Activated T-cell treated with anti-CD3 and anti-CD28 coated beads, Interleukin-2, amount 50 U/mL, for 72 hours (primary cell): ENCODE data around the gene ARL15. TPM values are rescaled to one million over a fixed set of nuclear protein-coding genes. Genes with fewer than 3 reads are reported as not detected.
"Not testable (repeated sequence)": the region's sequence is repeated elsewhere in the genome, so short reads cannot be mapped to it uniquely, and the experiment has no call there.

Experiments
- ATAC-seq, 2 donors: fragments of 150-1000 bp; cut with Tn5 transposase; replicated peaks in 1 of 2; 2 replicates each; pipeline ENCODE4 v1.10.0; 2021; ENCODE audit warnings: moderate library complexity in 2 of 2, mild to moderate bottlenecking in 1 of 2
- DNase-seq, 2 donors: peaks; one replicate each; pipeline ENCODE4 v3.0.0; 2021 to 2022; ENCODE audit warnings: mixed read lengths in 1 of 2
- H3K27ac Mint-ChIP-seq: one replicate; pipeline ENCODE4 v1.8.0; 2022; ENCODE audit warnings: mild to moderate bottlenecking, moderate library complexity, mixed read lengths
- H3K27me3 Mint-ChIP-seq: one replicate; pipeline ENCODE4 v1.8.0; 2022; ENCODE audit warnings: low read depth, mixed read lengths
- H3K36me3 Mint-ChIP-seq, 2 donors: one replicate each; pipeline ENCODE4 v1.8.0; 2022; ENCODE audit warnings: mixed read lengths in 2 of 2, mild to moderate bottlenecking in 1 of 2; ENCODE audit not compliant: insufficient read depth in 2 of 2
- H3K4me1 Mint-ChIP-seq: one replicate; pipeline ENCODE4 v1.8.0; 2022; ENCODE audit warnings: low read depth, mixed read lengths
- H3K4me3 Mint-ChIP-seq, 2 donors: one replicate each; pipeline ENCODE4 v1.8.0; 2022; ENCODE audit warnings: mild to moderate bottlenecking in 2 of 2, mixed read lengths in 2 of 2, moderate library complexity in 2 of 2
- H3K9me3 Mint-ChIP-seq, 2 donors: one replicate each; pipeline ENCODE4 v1.8.0; 2022; ENCODE audit warnings: mixed read lengths in 2 of 2
- total RNA-seq, 2 donors: library from RNA; stranded (reverse); gene quantifications; one replicate each; pipeline ENCODE4 v1.2.3, GENCODE V29; 2022

ARL15 gene
- total RNA-seq, 2 donors from 2014 or later: 7.8 to 8.3 TPM

DNA sequence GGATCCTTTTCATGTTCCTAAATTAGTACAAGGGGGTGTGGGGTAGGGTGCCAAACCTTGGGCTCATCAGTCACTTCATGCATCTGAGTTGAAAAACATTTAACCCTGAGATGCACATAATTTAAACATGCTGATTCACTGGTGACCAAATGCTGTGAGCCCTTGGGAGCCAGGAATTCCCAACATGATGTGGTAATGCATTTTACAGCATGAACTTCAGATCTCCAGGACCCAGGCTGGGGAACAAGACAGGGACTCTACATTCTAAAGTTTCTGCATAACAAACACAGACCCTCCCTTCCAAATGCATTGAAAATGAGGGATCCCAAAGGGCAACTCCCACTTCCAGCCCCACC, 427.7 kb downstream of the ARL15 start:
- peaks cover 19% of the 10 kb centered on the region for H3K4me1 Mint-ChIP-seq
- H3K27ac Mint-ChIP-seq: no peak overlapping the region
- no peak for DNase-seq
- no peaks in the 10 kb centered on the region for H3K27me3 Mint-ChIP-seq
- no peaks in the 10 kb centered on the region for H3K9me3 Mint-ChIP-seq
- ATAC-seq: no peak
- no peak overlapping the region for H3K4me3 Mint-ChIP-seq
- no peaks in the 10 kb centered on the region for H3K36me3 Mint-ChIP-seq

DNA sequence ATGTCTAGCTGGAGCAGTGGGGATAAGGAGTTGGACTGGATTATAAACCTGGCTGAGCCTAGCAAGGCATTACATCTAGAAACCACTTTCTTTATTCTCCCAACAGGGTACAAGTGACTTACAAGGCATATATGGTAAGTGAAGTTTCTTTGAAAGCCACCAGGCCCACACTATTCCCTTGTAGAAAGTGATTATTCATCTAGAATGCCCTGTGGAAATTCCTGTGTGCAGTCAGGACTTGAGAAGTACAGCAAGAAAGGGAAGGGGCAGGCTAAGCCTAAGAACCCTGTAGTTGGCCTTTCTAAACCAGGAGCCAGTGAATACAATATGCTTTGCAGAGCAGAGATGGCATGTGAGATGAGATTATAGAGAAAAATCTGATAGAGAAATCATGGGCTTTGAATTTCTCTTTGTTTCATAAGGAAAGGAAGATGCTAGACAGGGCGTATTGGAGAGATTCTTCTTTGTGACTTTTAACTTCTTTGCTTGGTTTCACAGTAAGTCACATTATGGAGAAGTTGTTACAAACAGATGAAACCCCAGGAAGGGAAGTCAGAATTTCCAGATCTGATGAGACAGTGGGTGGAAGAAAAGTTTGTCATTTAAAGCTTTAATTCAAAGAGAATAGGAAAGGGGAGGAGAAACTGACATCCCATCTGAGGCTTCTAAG, 428.2 kb downstream of the ARL15 start:
- Mint-ChIP-seq H3K36me3 (no peaks in the 10 kb centered on the region), H3K4me1 (peaks cover 19% of the 10 kb centered on the region), H3K9me3 (no peaks in the 10 kb centered on the region), H3K4me3 (no peak overlapping the region), H3K27ac (no peak overlapping the region), H3K27me3 (no peaks in the 10 kb centered on the region)
- DNase-seq: no peak
- no peak for ATAC-seq

DNA sequence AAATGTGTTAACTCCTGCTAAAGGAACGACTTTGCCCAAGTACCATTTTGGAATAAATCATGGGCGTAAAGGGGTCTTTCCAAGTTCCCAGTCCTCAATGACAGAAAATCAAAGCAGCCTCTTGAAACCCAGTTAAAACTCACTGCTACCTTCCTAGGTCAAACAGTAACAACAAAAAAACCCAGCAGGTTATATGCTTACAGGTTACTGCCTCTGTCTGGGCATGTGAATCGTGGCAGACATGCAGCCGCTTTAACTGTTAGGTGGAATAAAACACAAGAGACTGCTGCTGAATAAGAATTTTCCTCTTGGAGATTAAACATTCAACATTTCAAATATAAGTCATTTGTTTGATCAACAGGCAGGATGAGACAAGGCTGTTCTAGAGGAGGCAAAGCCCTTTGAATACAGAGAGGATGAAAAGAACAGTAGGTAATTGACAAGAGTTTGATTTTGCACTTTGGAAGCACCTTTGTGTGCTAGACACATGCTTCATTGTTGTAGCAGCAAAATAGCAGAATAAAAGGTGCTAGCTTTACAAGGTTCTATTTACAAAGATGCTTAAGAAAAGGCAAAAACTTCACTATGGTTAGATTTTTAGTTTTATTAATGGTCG, 430.6 kb downstream of the ARL15 start:
- DNase-seq (no peak), ATAC-seq (no peak)
- Mint-ChIP-seq H3K4me1 (peaks cover 14% of the 10 kb centered on the region), H3K9me3 (no peaks in the 10 kb centered on the region), H3K27ac (no peak overlapping the region), H3K36me3 (no peaks in the 10 kb centered on the region), H3K4me3 (no peak overlapping the region), H3K27me3 (no peaks in the 10 kb centered on the region)

DNA sequence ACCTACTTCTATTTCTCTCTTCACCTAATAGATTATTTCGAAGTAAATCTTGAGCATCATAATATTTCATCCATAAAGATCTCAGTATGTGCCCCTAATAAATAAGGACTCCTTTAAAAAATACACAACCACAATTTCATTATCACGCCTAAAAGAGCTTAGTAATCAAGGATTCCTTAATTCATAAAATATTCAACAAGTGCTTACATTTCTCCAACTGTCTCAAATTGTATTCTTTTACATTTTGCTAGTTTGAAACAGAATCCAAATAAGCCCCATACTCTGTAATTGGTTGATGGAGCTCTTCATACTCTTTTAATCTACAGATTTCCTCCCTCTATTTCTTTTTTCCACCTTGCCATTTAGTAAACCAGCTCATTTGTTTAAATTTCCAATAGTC, 432.4 kb downstream of the ARL15 start:
- no peak for ATAC-seq
- no peaks in the 10 kb centered on the region for H3K36me3 Mint-ChIP-seq
- peak overlapping the region; percentile 10 for H3K27ac Mint-ChIP-seq
- no peak overlapping the region for H3K4me3 Mint-ChIP-seq
- H3K9me3 Mint-ChIP-seq: no peaks in the 10 kb centered on the region
- no peaks in the 10 kb centered on the region for H3K27me3 Mint-ChIP-seq
- no peak for DNase-seq
- H3K4me1 Mint-ChIP-seq: peaks cover 9% of the 10 kb centered on the region

DNA sequence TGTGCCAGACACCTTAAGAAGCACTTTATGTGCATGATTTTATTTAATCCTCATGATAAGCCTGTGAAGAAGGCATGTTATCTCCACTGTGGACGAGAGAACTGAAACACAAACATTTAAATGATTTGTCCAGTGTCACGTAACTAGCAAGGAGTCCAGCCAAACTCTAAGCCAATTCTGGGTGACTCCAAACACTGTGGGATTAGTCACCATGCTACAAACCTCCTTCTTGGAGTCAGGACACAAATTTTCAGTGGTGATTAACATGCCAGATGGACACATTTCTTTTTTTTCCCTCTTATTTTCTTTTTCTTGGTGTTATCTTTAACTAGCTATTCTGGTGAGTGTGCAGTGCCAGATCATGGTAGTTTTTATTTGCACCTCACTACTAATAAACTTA, 433.1 kb downstream of the ARL15 start:
- Mint-ChIP-seq H3K36me3 (no peaks in the 10 kb centered on the region), H3K4me1 (peaks cover 2% of the 10 kb centered on the region), H3K27me3 (no peaks in the 10 kb centered on the region), H3K9me3 (no peaks in the 10 kb centered on the region), H3K4me3 (no peak overlapping the region), H3K27ac (no peak overlapping the region)
- ATAC-seq: no peak
- no peak for DNase-seq

DNA sequence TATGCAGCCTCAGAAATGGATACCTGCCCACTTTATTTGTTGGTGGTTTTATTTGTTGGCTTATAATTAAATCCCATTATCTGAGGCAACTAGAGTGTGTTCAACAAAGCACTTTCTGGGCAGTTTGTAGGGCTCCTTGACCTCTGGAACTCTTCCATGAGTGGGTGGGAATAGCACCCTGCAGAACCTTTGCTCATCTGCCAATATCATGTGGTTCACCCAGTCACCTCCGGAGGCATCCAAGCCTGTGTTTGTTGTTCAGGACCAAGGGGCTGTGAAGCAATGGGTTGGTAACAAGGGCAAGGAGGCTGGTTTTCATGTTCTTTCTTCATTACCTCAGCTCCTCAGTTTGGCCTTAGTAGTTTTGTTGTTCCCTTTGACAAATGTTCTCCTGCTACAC, 436.0 kb downstream of the ARL15 start:
- no peaks in the 10 kb centered on the region for H3K36me3 Mint-ChIP-seq
- H3K27me3 Mint-ChIP-seq: peaks cover 9% of the 10 kb centered on the region
- no peaks in the 10 kb centered on the region for H3K9me3 Mint-ChIP-seq
- ATAC-seq (no peak), DNase-seq (no peak)
- H3K27ac Mint-ChIP-seq: no peak overlapping the region
- no peak overlapping the region for H3K4me3 Mint-ChIP-seq
- H3K4me1 Mint-ChIP-seq: no peaks in the 10 kb centered on the region

DNA sequence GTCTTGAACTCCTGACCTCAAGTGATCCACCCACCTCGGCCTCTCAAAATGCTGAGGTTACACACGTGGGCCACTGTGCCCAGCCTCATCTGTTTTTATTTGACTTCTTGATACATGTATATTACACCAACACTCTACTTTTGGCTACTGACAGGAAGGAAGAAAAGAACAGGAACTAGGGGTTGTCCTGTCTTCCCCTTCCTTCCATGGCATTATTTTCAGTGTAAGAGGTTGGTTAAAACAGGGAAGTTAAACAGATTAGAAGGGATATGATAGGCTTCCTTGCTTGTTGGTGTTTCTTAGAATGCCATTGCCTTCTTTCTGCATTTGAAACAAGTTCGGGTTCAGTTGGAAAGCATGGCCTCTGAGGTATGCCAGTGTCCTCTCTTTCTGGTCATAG, 437.1 kb downstream of the ARL15 start:
- no peak for DNase-seq
- no peak for ATAC-seq
- Mint-ChIP-seq H3K36me3 (no peaks in the 10 kb centered on the region), H3K9me3 (no peaks in the 10 kb centered on the region), H3K27ac (no peak overlapping the region), H3K4me1 (no peaks in the 10 kb centered on the region), H3K4me3 (no peak overlapping the region), H3K27me3 (peaks cover 9% of the 10 kb centered on the region)

DNA sequence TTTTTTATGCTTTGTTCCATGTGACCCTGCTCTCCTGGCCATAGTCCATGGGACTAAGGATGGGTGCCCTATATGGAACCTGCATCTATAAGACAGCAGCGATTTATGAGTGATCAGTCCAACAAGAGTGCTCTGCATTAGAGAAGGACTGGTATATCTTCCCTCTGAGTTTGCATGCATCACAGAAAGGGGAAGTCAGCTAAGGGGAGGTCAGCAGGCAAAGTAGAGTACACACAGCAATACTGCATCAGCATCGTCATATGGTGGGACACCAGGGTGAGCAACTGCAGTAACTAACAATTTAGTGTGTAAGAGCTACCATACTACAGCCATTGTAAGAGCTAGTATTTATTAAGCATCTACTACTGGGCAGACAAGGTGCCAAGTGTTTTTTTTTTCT, 438.6 kb downstream of the ARL15 start:
- no peak overlapping the region for H3K27ac Mint-ChIP-seq
- no peak overlapping the region for H3K4me3 Mint-ChIP-seq
- H3K36me3 Mint-ChIP-seq: no peaks in the 10 kb centered on the region
- ATAC-seq: no peak
- peaks cover 20% of the 10 kb centered on the region for H3K27me3 Mint-ChIP-seq
- no peak for DNase-seq
- H3K4me1 Mint-ChIP-seq: no peaks in the 10 kb centered on the region
- H3K9me3 Mint-ChIP-seq: peaks cover 0 to 3% of the 10 kb centered on the region in 2 donors

DNA sequence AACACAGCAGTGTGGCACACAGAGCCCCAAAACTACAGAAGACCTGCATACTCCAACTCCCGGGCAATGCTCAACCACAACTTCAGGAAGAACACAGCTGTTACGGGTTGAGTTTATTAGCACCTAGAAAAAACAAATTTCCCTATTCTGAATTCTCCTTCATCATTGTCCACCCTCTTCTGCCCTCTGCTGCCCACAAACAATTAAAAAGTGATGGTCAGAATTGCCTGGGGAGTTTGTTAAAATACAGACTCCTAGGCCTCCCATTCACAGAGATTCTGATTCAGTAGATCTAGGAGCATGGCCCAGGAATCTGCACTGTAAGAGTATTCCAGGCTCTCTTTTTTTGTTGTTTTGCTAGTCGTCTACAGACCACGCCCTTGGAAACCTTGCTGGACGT, 439.3 kb downstream of the ARL15 start:
- ATAC-seq: no peak
- no peaks in the 10 kb centered on the region for H3K36me3 Mint-ChIP-seq
- DNase-seq: no peak
- no peak overlapping the region for H3K27ac Mint-ChIP-seq
- H3K9me3 Mint-ChIP-seq: peaks cover 0 to 3% of the 10 kb centered on the region in 2 donors
- H3K4me3 Mint-ChIP-seq: no peak overlapping the region
- peaks cover 23% of the 10 kb centered on the region for H3K27me3 Mint-ChIP-seq
- H3K4me1 Mint-ChIP-seq: no peaks in the 10 kb centered on the region

DNA sequence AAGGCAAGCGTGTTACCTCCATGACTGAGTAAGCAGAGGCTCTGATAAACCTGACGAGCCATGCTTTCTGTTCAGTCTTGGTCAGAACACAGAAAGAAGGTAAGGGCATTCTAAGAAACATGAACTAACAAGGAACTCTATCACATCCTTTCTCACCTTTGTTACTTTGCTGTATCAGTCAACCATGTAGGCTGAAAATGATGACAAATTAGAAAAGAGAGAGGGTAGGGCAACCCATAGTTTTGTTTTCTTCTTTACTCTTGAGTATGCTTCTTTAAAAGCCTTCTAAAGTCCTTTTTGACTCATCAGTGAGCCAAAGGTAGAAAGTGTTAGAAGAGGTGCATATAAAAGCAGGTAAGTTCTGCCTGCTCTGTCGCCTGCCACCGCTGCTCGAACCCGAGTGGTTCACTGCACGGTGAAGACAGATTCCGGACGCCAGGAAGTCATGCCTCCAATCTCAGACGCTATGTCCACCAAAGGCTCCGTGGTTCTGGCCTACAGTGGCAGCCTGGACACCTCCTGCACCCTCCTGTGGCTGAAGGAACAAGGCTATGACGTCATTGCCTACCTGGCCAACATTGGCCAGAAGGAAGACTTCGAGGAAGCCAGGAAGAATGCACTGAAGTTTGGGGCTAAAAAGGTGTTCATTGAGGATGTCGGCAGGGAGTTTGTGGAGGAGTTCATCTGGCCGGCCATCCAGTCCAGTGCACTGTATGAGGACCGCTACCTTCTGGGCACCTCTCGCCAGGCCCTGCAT, 451.5 kb downstream of the ARL15 start:
- Mint-ChIP-seq H3K9me3 (peaks cover 0 to 10% of the 10 kb centered on the region in 2 donors), H3K4me3 (no peak overlapping the region), H3K4me1 (no peaks in the 10 kb centered on the region), H3K36me3 (no peaks in the 10 kb centered on the region), H3K27me3 (no peaks in the 10 kb centered on the region), H3K27ac (no peak overlapping the region)
- ATAC-seq: peak in 1 of 2 donors; percentile 58
- no peak for DNase-seq

DNA sequence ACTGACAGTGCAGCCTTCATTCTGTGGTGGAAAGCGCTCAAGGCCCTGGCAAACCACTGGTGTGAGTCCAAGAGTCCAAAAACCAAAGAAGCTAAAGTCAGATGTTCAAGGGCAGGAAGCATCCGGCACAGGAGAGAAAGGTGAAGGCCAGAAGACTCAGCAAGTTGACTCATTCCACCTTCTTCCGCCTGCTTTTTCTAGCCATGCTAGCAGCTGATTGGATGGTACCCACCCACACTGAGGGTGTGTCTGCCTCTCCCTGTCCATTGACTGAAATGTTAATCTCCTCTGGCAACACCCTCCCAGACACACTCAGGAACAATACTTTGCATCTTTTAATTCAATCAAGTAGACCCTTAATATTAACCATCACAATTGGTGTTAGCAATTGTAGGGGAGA, 453.9 kb downstream of the ARL15 start:
- H3K27ac Mint-ChIP-seq: no peak overlapping the region
- no peaks in the 10 kb centered on the region for H3K27me3 Mint-ChIP-seq
- peaks cover 0 to 11% of the 10 kb centered on the region in 2 donors for H3K9me3 Mint-ChIP-seq
- DNase-seq (no peak), ATAC-seq (no peak)
- H3K4me3 Mint-ChIP-seq: no peak overlapping the region
- no peaks in the 10 kb centered on the region for H3K4me1 Mint-ChIP-seq
- H3K36me3 Mint-ChIP-seq: peaks cover 0 to 3% of the 10 kb centered on the region in 2 donors

DNA sequence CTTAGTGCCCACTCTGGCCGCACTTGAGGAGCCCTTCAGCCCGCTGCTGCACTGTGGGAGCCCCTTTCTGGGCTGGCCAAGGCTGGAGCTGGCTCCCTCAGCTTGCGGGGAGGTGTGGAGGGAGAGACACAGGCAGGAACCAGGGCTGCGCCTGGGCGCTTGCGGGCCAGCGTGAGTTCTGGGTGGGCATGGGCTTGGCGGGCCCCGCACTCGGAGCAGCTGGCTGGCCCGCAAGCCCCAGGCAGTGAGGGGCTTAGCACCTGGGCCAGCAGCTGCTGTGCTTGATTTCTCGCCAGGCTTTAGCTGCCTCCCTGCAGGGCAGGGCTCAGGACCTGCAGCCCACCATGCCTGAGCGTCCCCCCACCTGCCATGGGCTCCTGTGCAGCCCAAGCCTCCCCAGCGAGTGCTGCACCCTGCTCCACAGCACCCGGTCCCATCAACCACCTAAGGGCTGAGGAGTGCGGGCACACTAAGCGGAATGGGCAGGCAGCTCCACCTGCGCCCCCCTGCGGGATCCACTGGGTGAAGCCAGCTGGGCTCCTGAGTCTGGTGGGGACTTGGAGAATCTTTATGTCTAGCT, 473.4 kb downstream of the ARL15 start:
- not testable (repeated sequence) for H3K9me3 Mint-ChIP-seq, ATAC-seq, DNase-seq

DNA sequence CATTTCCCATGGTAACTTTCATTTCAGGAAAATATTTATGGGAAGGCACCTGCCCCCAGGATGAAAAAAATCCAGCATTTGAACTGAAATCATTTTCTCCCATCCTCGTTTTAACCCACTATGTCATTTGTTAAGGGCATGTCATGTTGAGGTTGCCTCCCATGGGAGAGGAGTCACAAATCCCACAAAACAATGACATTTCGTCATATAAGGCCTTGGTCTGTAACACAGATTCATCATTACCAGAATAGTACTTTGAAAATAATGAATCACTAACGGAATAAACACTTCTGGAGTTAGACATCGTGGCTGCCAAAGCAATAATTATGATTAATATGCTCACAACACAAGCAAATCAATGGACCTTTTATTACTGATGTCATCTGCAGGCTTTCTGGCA, 475.9 kb downstream of the ARL15 start:
- no peak overlapping the region for H3K27ac Mint-ChIP-seq
- no peaks in the 10 kb centered on the region for H3K36me3 Mint-ChIP-seq
- no peaks in the 10 kb centered on the region for H3K4me1 Mint-ChIP-seq
- ATAC-seq (no peak), DNase-seq (no peak)
- no peak overlapping the region for H3K4me3 Mint-ChIP-seq
- peaks cover 0 to 1% of the 10 kb centered on the region in 2 donors for H3K9me3 Mint-ChIP-seq
- H3K27me3 Mint-ChIP-seq: no peaks in the 10 kb centered on the region

More for the DNA sequence above, 473.4 kb downstream of the ARL15 start:
- H3K4me3 Mint-ChIP-seq, H3K36me3 Mint-ChIP-seq, H3K27me3 Mint-ChIP-seq, H3K4me1 Mint-ChIP-seq, H3K27ac Mint-ChIP-seq: not testable (repeated sequence)
